HUES6 (cell line): ENCODE measurements around the gene BAD.

ENCODE experiments used
- H3K27ac ChIP-seq: 2 replicates; pipeline ENCODE4 v1.7.0; 2013; ENCODE audit warnings: low read depth, mild to moderate bottlenecking, low read length, inconsistent platforms
- H3K27me3 ChIP-seq: 2 replicates; pipeline ENCODE4 v1.6.1; 2013; ENCODE audit warnings: low read length; ENCODE audit not compliant: control insufficient read depth, insufficient read depth
- H3K36me3 ChIP-seq: 2 replicates; pipeline ENCODE4 v1.6.1; 2013; ENCODE audit warnings: low read length; ENCODE audit not compliant: control insufficient read depth, insufficient read depth
- H3K4me1 ChIP-seq: 2 replicates; pipeline ENCODE4 v1.6.1; 2013; ENCODE audit warnings: low read length; ENCODE audit not compliant: control insufficient read depth, insufficient read depth
- H3K4me3 ChIP-seq: 2 replicates; pipeline ENCODE4 v1.5.1; 2013; ENCODE audit warnings: low read depth, low read length
- H3K9ac ChIP-seq: one replicate; pipeline ENCODE4 v1.6.1; 2013; ENCODE audit warnings: mild to moderate bottlenecking, low read length
- H3K9me3 ChIP-seq: 2 replicates; pipeline ENCODE4 v1.6.1; 2013; ENCODE audit warnings: low read depth, low read length; ENCODE audit not compliant: control insufficient read depth, insufficient read depth

BAD gene

GRCh38 chr11:64220798-64221197, 63.7 kb downstream of the BAD start:
- Histone ChIP-seq H3K4me1 (peaks cover 3% of the 10 kb centered on the region; the same call in 1 of the 2 replicates), H3K36me3 (peaks cover 40% of the 10 kb centered on the region), H3K27me3 (no peaks in the 10 kb centered on the region), H3K9me3 (no peaks in the 10 kb centered on the region), H3K9ac (no peak overlapping the region), H3K27ac (no peak overlapping the region), H3K4me3 (no peak overlapping the region)

- no peaks in the 10 kb centered on the region for H3K27me3 ChIP-seq
- no peak overlapping the region for H3K27ac ChIP-seq
- H3K36me3 ChIP-seq, result peaks cover 40% of the 10 kb centered on the region
- H3K4me1 ChIP-seq, result peaks cover 2% of the 10 kb centered on the region; the same call in 1 of the 2 replicates
- no peak overlapping the region for H3K9ac ChIP-seq
- H3K4me3 ChIP-seq, result no peak overlapping the region
- H3K9me3 ChIP-seq, result no peaks in the 10 kb centered on the region
These were observed 64.2 kb downstream of the BAD start for GRCh38 chr11:64220271-64220670.
